Endothelial cell of umbilical vein (primary cell): ENCODE results near the gene GDE1.

Experiments used
- CTCF ChIP-seq, 2 donors: IDR thresholded peaks; 1 replicate in 1 of 2; 2 replicates in 1 of 2; pipeline ENCODE4 v1.5.1; 2011; ENCODE audit warnings: low read length in 2 of 2, mild to moderate bottlenecking in 2 of 2, moderate library complexity in 2 of 2, control low read depth in 1 of 2, inconsistent platforms in 1 of 2, low read depth in 1 of 2; ENCODE audit not compliant: insufficient read depth in 1 of 2; ENCODE audit errors: extremely low read depth in 1 of 2
- EZH2 ChIP-seq: IDR thresholded peaks from 2 replicates; pipeline ENCODE4 v1.6.1; 2012; ENCODE audit warnings: borderline replicate concordance, low read depth, mild to moderate bottlenecking, moderate library complexity, low read length, inconsistent platforms; ENCODE audit not compliant: severe bottlenecking
- JUN ChIP-seq: IDR thresholded peaks from 2 replicates; pipeline ENCODE4 v1.6.1; 2011; ENCODE audit warnings: borderline replicate concordance, low read depth; ENCODE audit not compliant: insufficient read length, insufficient read depth
- MAX ChIP-seq: IDR thresholded peaks from 2 replicates; pipeline ENCODE4 v1.6.1; 2011; ENCODE audit not compliant: insufficient read depth, insufficient read length
- POLR2A ChIP-seq: IDR thresholded peaks from 2 replicates; pipeline ENCODE4 v1.6.1; 2012; ENCODE audit warnings: low read depth, mild to moderate bottlenecking, control low read depth, low read length
- POLR2AphosphoS5 ChIP-seq: IDR thresholded peaks from 2 replicates; pipeline ENCODE4 v1.6.1; 2012; ENCODE audit warnings: low read depth, mild to moderate bottlenecking, control low read depth, low read length, moderate library complexity; ENCODE audit not compliant: insufficient read depth

GRCh38 chr16:19481769-19482168 lies 40.1 kb downstream of the GDE1 start:
- no peak for TF ChIP-seq POLR2A
- no peak for TF ChIP-seq CTCF (IDR thresholded peaks at IDR 0.05; ENCODE audit: extremely low read depth in 1 of 2, insufficient read depth in 1 of 2, low read depth in 1 of 2, low read length in 2 of 2)
- no peak for TF ChIP-seq POLR2AphosphoS5
- no peak for TF ChIP-seq EZH2
- TF ChIP-seq MAX, result no peak
- no peak for TF ChIP-seq JUN
